Activated CD4-positive, alpha-beta T cell treated with anti-CD3 and anti-CD28 coated beads, Interleukin-2, amount 50 U/mL, for 24 hours (primary cell): ENCODE measurements around the gene ITGB6.

Experiments
- DNase-seq, 2 donors: peaks; one replicate each; pipeline ENCODE4 v3.0.0-alpha.2; 2020; ENCODE audit warnings: low read depth in 1 of 2, low spot score in 1 of 2

The ITGB6 gene

GRCh38 chr2:160096409-160096808 lies 103.7 kb downstream of the ITGB6 start:
- no peak for DNase-seq

- DNase-seq: no peak
These were observed 107.6 kb downstream of the ITGB6 start for GRCh38 chr2:160092445-160092844.

GRCh38 chr2:160091381-160091780 lies 108.7 kb downstream of the ITGB6 start:
- DNase-seq: no peak

- no peak for DNase-seq
These were observed 112.0 kb downstream of the ITGB6 start for GRCh38 chr2:160087854-160088745.

- no peak for DNase-seq
These were observed 114.4 kb downstream of the ITGB6 start for GRCh38 chr2:160085662-160086061.

- no peak for DNase-seq
These were observed 121.9 kb downstream of the ITGB6 start for GRCh38 chr2:160077912-160078810.

GRCh38 chr2:160076914-160077313 lies 123.2 kb downstream of the ITGB6 start:
- DNase-seq: no peak

- no peak for DNase-seq
These were observed 123.8 kb downstream of the ITGB6 start for GRCh38 chr2:160076241-160076640.

- no peak for DNase-seq
These were observed 124.9 kb downstream of the ITGB6 start for GRCh38 chr2:160075171-160075570.

GRCh38 chr2:160073284-160073888 lies 126.7 kb downstream of the ITGB6 start:
- DNase-seq: no peak

- no peak for DNase-seq
These were observed 131.2 kb downstream of the ITGB6 start for GRCh38 chr2:160068906-160069305.

GRCh38 chr2:160064916-160065315 lies 135.2 kb downstream of the ITGB6 start:
- DNase-seq: no peak

GRCh38 chr2:160063879-160064612 lies 136.0 kb downstream of the ITGB6 start:
- no peak for DNase-seq

- no peak for DNase-seq
These were observed 136.8 kb downstream of the ITGB6 start for GRCh38 chr2:160063271-160063670.

- DNase-seq: no peak
These were observed 137.6 kb downstream of the ITGB6 start, which contains the start of gene PLA2R1 for GRCh38 chr2:160062292-160063005. TSS of gene PLA2R1 (minus strand) at chr2:160062615. CDS start at chr2:160062403, 212 bp downstream.

GRCh38 chr2:160061944-160062291 lies 138.2 kb downstream of the ITGB6 start:
- DNase-seq: no peak

GRCh38 chr2:160061533-160061932 lies 138.5 kb downstream of the ITGB6 start:
- DNase-seq: no peak

- DNase-seq: no peak
These were observed 139.8 kb downstream of the ITGB6 start for GRCh38 chr2:160060297-160060696.

GRCh38 chr2:160057356-160057755 lies 142.7 kb downstream of the ITGB6 start:
- DNase-seq: no peak

GRCh38 chr2:160055726-160056108 lies 144.4 kb downstream of the ITGB6 start:
- no peak for DNase-seq
